NOMO-1 treated with DMSO at 0.1 percent for 48 hours (cell line): ENCODE data around the gene ICA1.
"Not testable (repeated sequence)": the region's sequence is repeated elsewhere in the genome, so short reads cannot be mapped to it uniquely, and the experiment has no call there.

ENCODE experiments used
- DNase-seq: peaks from one replicate; lab custom pipeline; 2025; ENCODE audit not compliant: unreplicated experiment; lab: John Stamatoyannopoulos, UW

The ICA1 gene

DNA sequence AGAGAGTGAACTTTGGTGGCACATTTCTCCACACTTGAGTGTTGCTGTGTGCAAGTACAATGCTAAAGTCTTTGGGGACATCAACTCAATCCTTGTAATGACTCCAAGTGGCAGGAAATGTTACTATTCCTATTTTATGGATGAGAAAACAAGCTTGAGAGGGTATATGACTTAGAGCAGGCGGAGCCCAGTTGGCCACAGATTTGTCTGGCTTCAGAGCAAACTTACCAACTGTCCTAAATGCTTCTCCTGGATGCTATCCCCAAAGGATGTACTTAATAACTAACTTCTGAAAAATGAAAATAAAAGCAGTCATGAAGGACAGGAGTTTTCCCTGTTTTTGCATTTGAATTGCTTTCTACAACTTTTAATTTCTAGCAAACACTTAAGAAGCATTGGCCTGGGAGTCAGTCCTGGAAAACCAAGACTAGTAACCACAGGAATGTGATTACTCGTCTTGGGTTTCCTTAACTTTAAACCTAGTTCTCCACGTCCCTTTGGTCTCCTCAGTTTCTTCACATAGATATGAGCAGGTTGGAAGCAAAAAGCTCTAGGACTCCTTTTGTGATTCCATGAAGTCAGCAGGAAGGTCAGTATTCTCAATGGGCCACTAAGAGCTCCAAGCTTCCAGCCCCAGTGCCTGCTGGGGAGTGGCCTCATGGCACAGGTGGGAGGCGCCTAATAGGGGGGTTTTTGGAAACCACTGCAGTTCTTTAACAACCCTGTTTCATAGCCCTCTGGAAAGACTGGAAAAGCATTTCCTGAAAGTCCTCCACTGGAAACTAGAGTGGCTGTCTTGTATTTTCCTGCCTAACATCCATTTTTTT is 152.6 kb downstream of the ICA1 start:
- DNase-seq = no peak

DNA sequence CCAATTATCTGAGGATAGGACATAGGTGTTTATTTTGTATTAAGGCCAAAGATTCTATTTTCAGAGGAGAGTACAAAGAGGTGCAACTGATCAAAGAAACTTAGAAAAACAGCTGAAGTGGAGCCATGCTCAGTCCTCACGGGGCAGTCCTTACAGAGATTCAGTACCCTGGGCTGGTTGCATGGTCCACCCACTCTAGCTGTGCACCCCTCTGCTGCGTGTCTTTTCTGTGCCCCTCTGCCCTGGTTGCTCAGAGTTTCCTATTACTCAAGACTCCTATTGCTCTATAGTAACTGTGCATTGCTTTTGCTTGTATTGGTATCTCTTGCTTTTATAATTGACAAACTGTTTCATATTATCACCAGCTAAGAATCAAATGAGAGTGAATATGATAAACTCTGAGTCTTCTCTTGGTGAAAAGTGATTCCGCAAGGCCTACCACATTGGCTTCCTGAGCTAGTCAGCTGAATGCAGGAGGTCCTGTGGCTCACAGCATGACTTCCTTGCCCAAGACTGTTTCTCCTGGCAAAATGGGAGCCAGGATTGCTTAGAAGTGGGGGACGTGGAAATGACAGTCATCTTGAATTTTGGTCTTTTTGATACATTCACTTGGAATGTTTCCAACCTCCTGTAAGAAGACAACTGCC is 156.4 kb downstream of the ICA1 start:
- no peak for DNase-seq

DNA sequence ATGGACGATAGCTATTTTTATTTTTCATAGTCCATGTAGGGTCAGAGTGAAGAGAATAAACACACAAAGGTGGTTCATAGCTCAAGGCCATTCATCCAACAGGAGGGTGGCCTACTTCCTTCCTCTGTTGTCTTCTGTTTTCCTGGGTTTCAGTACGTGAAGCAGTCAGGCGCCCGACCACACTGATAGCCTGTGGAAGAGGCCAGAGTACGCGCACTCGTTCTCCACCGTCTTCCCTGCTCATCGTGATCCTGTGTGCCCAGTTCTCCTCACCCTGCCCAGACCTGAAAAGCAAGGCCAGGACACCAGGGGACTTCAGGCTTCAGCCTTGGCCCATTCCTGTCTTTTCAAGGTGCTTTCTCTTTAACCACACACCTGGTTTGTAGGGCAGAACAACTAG is 158.7 kb downstream of the ICA1 start:
- DNase-seq = no peak

DNA sequence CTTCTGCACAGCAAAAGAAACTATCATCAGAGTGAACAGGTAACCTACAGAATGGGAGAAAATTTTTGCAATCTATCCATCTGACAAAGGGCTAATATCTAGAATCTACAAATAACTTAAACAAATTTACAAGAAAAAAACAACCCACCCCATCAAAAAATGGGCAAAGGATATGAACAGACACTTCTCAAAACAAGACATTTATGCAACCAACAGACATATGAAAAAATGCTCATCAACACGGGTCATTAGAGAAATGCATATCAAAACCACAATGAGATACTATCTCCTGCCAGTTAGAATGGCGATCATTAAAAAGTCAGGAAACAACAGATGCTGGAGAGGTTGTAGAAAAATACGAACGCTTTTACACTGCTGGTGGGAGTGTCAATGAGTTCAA is 160.7 kb downstream of the ICA1 start:
- not testable (repeated sequence) for DNase-seq

DNA sequence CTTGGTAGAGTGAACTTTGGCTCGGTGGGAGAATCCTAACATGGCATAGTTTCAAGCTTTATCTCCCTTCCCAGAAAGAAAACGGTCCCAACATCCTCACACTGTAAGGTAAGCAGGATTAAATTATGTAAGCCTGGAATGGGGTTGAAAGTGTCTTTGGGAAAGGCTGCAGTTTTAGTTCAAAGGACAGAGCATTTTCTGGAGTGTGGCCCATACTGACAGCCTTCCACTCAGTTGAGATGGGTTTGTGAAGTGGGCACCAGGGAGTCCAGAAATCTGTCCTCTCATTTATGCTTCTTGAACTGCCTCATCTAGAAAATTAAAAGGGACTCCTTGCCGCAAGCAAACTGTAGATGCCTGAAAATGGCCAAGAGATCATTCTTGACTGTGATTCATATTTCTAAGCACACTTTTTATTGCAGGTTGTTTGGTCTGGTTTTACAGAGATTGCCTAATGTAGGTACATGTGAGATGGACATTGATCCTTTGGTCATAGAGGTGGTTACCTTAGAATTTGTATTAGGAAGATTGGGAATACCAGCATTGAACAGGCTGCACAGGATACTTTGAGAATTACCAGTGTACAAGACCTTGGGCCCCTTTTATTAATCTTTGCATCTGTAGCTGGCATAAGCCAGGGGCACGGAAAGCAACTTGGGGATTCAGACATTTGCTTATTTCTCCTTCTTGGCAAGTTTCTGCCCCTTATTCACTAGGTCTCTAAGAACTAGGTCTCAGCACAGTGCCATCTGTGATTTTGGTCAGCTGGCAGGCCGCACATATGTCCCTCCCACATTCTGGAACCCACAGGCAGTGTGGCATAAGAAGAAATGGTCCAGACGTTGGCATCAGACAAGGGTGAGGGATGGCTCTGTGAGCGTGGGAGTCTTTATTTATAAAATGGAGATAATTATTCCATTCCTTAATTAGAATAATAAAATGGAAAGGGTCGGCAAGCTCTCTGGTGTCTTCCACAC is 167.5 kb downstream of the ICA1 start:
- DNase-seq = no peak

DNA sequence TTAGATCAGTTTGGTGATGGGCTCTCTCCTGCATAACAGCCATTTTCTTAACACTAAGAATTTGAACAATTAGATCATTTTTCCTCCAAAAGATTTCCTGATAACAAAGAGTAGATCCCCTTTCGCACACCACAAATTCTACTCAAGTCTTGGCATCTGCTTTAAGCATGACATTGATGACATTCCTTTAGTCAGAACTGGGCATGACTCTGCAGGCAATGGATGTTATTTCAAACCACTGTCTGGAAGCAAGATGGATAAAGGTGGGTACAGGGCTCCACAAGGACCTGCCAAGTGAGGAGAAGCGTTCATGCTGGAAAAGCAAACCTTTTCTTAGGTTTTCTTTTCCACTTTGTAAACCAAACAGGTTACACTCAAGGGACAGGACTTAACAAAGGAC is 169.8 kb downstream of the ICA1 start:
- DNase-seq = no peak

DNA sequence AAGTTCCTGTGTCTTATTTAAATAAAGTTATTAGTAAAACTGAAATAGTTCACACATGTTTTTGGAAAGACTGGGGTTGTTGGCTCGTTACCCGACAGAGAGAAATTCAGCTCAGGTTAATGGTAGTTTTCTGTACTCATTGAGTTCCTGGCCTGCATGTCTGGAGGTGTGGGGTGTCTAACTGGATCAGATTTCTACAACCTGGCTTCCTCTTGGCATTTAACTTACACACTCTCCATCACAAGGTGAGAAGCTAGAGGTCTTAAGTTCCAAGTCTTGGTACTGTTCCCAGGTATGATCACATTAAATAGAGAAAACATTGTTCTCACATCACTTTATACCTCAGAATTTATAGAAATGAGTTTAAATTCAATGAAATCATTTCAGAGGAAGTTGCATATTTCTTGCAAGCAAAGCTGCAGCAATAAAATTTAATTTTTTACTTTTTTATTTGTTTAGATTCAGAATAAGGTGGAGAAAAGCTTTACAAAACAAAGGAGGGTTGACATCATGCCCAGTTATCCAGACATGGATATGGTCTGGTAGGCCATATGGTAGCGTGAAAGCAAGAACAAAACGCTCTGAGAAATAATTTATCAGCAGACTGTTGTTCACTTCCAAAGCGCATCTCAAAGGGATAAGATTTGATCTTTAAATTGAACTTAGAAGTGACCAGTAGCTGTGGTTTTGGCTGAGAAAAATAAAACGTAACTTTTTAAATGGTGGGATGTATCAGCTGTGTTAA is 172.8 kb downstream of the ICA1 start:
- DNase-seq = no peak

DNA sequence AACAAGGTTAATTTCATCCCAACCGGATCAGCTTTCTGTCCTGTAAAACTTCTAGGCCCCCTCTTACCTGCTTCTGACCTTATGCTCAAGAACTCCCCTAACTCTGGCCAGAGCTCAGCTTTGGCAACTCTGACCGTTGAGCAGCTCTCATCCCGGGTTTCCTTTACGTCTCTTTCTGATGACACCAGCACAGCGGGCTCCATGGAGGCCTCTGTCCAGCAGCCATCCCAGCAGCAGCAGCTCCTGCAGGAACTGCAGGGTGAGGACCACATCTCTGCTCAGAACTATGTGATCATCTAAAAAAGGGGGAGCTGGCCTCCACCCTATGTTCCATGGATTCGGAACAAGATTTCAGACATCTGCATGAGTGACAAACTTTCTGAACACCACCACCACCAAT is 175.7 kb downstream of the ICA1 start:
- DNase-seq = no peak

DNA sequence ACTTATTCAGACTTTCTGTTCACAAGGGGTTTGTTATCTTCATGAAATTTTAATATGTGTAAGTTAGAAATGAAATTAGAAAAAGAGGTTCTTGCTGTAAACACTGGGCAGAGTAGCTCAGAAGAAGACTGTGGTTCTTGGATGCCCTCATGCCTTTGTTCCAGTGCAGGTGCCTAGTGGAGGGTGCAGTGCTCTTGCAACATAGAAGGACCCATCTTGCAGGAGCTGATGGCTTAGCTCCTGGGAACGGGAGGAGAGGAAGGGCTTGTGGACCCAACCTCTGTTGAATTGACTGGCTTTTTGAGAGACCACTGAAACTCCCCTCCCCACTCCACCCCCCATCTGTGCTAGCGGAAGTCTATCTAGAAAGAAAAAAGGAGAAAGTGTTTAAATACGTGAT is 176.5 kb downstream of the ICA1 start:
- DNase-seq = no peak

DNA sequence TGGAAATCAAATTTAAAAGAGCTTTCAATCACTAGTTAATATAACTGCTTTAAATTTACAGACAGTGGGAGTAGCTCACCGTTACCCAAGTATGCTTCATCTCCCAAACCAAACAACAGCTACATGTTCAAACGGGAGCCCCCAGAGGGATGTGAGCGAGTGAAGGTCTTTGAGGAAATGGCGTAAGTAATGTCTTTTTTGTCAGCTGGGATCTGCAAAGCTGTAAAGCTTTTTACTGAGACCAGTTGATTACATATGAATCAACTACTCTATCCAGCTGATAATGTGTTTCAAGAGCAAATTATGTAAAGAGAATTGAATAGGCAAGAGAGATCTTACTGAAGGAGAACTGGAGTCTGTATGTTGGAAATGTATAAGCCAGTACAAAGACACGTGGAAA is 177.1 kb downstream of the ICA1 start:
- no peak for DNase-seq

DNA sequence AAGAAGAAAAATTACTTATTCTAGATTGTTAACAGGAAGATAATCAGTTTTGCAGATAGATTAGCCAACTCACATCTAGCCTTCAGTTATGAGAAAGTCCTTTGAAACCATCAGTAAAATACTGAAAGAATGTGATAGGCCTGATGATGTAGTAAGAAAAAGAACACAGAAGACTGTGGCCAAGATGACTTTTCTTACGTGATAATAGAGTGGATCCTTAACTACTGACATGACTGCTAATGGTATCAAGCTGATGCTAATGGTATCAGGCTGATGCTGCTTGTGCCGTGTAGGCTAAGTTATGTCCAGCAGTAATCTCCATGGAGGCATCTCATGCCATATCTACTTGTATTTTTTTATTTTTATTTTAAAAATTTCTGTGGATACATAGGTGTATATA is 179.2 kb downstream of the ICA1 start:
- no peak for DNase-seq

DNA sequence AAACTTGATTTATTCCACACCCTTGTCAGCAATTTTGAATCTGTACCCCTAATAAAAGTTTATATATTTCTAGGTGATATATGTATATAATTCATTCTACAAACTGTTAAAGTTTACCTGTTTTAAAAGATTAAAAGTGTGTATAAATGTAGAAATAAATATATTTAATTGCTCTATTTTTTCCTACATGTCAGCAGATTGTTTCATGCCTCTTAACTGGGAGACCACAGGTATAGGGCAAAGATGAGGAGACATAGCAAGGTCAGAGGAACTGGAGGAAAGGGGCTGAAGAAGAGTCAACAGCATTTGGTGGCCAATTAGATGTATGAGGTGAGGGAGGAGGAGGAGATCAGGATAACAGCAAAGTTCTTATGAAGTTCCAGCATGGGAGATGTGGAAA is 183.5 kb downstream of the ICA1 start:
- DNase-seq = no peak

DNA sequence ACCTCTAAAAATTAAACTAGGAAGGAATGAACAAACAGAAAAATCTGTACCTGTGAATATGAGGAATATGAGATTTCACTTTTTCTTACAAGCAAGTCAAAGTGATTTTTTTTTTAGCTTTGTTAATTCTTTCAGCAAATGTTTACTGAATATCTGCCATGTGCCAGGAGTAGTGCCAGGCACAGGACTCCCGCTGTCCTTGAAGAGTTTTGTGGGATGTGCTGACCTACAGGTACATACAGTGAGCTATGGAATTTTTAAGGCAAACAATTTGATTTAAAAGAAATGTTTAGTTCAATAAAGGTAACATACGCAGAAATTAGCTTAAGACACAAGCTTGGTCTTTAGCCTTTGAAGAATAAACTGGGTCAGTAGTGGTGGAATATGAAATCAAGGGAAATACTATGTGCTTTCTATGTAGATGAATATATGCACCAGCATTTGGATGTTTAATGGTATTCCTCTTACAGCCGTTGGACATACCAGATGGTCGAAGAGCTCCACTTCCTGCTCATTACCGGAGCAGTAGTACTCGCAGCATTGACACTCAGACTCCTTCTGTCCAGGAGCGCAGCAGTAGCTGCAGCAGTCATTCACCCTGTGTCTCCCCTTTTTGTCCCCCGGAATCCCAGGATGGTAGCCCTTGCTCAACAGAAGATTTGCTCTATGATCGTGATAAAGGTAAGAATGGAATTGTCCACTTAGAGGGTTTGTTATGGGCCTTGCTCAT is 191.4 kb downstream of the ICA1 start:
- no peak for DNase-seq

DNA sequence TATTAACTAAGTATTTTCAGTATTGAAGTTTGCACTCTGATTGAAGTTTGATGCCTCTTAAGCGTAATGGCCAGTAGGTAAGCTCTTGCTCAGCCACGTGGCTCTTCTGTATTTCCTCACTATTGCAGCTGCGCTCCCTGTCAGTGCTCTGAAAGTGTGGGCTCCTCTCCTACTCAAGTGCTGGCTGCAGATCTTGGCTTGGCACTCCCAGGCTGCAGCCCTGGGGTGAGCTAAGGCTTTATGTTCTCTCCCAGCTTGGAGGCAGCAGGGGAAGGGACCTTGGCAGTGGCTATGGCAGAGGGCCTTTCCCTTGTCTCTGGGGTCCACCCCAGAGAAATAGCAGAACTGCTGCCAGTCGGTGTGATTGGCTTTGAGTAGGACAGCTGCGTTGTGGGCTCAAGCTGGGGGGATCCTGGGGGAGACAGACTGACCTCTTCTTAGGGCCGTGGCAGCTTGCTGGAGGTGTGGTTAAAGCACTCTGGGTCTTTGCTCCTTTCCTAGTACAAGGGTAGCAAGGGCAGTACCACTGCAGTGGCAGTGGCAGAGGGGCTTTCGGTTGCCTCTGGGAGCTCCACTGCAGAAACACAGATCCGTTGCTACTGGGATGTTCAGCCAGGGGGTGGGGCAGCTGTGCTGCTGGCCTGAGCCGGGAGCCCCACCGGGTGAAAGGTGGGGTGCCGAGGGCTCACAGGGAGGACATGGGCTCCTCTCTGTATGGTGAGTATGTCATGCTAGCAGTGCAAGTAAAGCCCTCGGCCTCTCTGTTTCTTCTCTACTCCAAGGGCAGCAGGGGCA is 192.9 kb downstream of the ICA1 start:
- DNase-seq = no peak

DNA sequence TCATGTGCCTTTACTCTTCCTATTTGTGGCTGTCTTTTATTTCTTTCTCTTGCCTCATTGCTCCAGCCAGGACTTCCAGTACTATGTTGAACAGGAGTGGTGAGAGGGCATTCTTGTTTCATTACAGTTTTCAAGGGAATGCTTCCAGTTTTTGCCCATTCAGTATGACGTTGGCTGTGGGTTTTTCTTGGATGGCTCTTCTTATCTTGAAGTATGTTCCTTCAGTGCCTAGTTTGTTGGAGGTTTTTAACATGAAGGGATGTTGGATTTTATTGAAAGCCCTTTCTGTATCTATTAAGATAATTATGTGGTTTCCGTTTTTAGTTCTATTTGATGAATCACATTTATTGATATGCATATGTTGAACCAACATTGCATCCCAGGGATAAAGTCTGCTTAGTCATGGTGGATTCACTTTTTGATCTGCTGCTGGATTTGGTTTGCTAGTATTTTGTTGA is 196.6 kb downstream of the ICA1 start:
- DNase-seq = no peak

DNA sequence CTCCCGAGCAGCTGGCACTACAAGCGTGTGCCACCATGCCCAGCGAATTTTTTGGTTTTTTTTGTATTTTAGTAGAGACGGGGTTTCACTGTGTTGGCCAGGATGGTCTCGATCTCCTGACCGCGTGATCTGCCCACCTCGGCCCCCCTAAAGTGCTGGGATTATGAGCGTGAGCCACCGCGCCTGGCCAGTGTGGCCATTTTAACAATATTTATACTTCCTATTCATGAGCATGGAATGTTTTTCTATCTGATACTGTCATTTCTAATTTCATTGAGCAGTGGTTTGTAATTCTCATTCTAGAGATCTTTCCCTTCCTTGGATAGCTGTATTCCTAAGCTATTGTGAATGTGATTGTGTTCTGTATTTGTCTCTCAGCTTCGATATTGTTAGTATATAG is 197.1 kb downstream of the ICA1 start:
- no peak for DNase-seq

DNA sequence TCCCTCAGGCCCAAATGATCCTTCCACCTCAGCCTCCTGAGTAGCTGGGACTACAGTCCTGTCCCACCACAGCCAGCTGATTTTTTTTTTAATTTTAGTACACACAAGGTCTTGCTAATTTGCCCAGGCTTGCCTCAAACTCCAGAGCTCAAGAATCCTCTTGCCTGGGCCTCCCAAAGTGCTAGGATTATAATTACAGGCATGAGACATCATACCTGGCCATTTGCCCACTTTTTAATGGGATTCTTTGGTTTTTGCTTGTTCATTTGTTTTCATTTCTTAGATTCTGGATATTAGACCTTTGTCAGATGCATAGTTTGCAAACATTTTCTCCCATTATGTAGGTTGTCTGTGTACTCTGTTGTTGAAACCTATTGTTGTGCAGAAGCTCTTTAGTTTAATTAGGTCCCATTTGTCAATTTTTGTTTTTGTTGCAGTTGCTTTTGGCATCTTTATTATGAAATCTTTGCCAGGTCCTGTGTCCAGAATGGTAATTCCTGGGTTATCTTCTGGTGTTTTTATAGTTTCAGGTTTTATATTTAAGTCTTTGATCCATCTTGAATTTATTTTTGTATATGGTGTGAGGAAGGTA is 198.2 kb downstream of the ICA1 start:
- no peak for DNase-seq

DNA sequence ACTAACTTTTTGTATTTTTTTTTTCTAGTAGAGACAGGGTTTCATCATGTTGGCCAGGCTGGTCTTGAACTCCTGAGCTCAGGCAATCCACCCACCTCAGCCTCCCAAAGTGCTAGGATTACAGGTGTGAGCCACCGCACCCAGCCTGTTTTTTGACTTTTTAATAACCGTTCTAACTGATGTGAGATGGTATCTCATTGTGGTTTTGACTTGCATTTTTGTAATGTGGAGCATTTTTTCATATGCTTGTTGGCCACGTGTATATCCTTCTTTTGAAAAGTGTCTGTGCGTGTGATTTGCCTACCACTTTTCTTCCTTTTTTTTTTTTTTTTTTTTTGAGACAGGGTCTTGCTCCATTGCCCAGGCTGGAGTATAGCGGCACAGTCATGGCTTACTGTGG is 198.7 kb downstream of the ICA1 start:
- not testable (repeated sequence) for DNase-seq
